Measurements from ENCODE around the gene DGCR8.
"Not testable (repeated sequence)": the region's sequence is repeated elsewhere in the genome, so short reads cannot be mapped to it uniquely, and the experiment has no call there.

Gene DGCR8

DNA sequence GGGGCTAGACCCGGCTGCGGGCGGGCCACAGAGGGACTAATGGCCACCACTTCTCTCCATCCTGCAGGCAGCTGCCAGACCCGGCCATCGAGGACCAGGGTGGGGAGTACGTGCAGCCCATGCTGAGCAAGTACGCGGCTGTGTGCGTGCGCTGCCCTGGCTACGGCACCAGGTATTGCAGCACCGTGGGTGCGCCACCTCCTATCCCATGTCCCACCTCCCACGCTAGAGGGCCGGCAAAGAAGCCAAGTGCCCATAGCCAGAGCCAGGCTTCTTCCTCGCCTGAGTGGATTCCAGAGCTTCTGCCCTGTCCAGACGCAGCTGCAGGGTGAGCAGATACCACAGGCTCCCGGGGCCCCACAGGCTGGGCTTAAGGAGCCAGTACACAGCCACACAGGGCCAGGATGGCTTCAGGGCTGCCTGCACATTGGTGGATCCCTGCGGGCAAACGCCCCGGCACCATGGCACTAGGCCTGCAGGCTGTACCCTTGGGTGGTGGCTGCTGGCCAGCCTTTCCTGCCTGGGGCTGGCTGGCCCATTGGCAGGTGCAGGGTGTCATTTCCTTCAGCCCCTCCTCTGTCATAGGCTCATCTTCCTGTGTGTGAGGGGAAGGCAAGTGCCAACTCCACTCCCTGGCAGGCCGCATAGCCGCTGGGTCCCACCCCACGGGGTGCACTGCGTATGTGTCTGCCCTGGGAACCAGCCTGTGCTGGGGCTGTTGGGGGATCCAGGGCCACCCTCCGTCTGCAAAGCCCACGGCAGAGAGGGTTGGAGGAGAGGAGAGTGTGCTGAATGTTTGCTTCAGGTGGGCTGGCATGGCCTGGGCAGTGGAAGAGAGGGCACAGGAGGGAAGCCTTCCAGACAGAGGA, 16.5 kb upstream of the DGCR8 start:
- no peak for DNase-seq (ENCODE audit: low read depth)
- no peak overlapping the region for H3K4me3 ChIP-seq (replicated peaks; ENCODE audit: low read depth, low read length)
- TF ChIP-seq, protein P1, sequence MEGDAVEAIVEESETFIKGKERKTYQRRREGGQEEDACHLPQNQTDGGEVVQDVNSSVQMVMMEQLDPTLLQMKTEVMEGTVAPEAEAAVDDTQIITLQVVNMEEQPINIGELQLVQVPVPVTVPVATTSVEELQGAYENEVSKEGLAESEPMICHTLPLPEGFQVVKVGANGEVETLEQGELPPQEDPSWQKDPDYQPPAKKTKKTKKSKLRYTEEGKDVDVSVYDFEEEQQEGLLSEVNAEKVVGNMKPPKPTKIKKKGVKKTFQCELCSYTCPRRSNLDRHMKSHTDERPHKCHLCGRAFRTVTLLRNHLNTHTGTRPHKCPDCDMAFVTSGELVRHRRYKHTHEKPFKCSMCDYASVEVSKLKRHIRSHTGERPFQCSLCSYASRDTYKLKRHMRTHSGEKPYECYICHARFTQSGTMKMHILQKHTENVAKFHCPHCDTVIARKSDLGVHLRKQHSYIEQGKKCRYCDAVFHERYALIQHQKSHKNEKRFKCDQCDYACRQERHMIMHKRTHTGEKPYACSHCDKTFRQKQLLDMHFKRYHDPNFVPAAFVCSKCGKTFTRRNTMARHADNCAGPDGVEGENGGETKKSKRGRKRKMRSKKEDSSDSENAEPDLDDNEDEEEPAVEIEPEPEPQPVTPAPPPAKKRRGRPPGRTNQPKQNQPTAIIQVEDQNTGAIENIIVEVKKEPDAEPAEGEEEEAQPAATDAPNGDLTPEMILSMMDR (IDR thresholded peaks at IDR 0.05; ENCODE audit: low read length, missing control alignments), result no peak

DNA sequence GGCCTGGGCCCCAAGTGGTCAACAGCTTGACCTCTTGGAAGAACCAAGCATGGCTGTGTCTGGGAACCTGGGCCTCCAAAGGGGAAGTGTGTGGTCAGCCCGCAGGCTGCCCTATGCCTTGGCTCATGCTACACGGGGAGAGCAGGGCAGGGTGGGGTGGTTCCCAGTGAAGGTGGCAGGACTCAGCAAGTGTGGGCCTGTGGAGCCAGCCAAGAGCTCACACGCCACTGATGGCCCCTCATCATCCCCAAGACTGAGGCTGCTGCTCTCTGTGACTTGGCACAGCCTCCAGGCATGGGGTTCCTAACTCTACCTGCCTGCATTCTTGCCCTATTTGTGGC, 15.9 kb upstream of the DGCR8 start:
- DNase-seq (ENCODE audit: low read depth), result no peak
- H3K4me3 ChIP-seq (replicated peaks; ENCODE audit: low read depth, low read length), result no peak overlapping the region
- TF ChIP-seq, protein P1 (IDR thresholded peaks at IDR 0.05; ENCODE audit: low read length, missing control alignments), result no peak

DNA sequence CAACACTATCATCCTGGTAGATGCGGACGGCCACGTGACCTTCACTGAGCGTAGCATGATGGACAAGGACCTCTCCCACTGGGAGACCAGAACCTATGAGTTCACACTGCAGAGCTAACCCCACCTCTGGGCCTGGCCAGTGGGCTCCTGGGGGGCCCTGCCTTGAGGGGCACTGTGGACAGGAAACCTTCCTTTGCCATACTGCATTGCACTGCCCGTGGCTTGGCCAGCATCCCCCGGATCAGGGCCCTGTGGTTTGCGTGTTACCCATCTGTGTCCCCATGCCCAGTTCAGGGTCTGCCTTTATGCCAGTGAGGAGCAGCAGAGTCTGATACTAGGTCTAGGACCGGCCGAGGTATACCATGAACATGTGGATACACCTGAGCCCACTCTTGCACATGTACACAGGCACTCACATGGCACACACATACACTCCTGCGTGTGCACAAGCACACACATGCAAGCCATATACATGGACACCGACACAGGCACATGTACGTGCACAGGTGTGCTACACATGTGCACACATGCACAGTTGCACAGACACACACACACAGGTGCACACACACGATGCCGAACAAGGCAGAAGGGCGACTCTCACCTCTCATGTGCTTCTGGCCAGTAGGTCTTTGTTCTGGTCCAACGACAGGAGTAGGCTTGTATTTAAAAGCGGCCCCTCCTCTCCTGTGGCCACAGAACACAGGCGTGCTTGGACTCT, 15.3 kb upstream of the DGCR8 start:
- DNase-seq (ENCODE audit: low read depth), result no peak
- no peak overlapping the region for H3K4me3 ChIP-seq (replicated peaks; ENCODE audit: low read depth, low read length)

DNA sequence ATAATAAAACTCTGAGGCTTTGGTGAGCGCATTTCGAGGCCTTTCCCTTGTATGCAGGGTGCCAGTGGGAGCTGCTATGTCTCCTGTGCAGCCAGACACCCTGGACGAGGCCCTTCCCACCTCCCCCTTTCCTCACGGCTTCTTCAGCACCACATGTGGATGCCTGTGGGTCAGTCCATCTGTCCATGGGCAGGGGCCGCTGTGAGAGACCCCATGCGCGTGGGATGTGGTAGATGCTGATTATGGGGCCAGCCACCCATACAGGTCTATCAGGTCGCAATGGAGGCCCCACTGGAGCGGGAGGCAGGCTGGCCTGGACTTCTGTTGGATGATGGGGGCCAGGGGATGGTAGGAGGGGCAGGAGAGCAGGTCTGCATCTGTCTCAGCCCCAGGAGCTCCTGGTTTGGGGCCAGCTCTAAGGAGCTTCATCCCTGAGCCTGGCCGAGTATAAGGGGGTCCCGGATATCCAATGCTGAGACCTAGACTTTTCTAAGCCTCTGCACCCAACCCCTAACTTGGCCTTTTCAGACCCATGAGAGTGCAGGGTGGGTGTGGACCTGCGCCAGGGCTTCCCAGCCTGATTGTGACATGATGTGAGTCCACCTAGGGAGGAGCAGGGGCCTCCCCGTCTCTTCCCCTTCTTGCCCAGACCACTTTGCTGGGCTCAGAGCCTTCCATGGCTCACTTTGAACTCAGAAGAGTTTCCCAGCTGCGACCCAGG, 14.0 kb upstream of the DGCR8 start:
- DNase-seq (ENCODE audit: low read depth), result no peak
- TF ChIP-seq, protein P1 (IDR thresholded peaks at IDR 0.05; ENCODE audit: low read length, missing control alignments), result no peak
- H3K4me3 ChIP-seq (replicated peaks; ENCODE audit: low read depth, low read length), result no peak overlapping the region

More for the DNA sequence above, 15.3 kb upstream of the DGCR8 start:
- TF ChIP-seq, protein P1 (IDR thresholded peaks at IDR 0.05; ENCODE audit: low read length, missing control alignments), result no peak

DNA sequence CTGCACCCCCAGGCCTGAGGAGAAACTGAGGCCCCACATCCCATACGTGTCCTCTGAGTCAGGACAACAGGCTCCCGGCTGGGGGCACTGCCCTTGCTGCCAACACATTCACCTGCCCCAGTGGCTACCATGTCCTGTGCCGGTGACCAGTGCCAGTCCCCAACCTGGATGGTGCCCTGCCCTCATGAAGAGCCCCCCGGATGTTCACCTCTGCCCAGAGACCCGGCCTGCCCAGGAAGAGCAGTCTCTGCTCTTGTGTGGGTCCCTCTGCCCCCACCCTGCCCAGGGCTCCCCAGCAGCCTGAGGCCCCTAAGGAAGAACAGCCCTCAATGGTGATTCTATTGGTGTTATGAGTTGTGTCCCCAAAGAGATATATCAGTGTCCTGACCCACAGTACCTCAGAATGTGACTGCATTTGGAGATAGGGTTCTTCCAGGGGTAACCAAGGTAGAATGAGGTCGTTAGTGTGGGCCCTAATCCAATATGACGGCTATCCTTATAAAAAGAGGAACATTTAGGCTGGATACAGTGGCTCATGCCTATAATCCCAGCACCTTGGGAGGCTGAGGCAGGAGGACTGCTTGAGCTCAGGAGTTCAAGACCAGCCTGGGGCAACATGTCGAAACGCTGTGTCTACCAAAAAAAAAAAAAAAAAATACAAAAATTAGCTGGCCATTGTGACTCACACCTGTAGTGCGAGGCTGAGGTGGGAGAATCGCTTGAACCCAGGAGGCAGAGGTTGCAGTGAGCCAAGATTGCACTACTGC, 13.2 kb upstream of the DGCR8 start:
- no peak overlapping the region for H3K4me3 ChIP-seq (replicated peaks; ENCODE audit: low read depth, low read length)
- TF ChIP-seq, protein P1 (IDR thresholded peaks at IDR 0.05; ENCODE audit: low read length, missing control alignments), result no peak
- DNase-seq (ENCODE audit: low read depth), result no peak

DNA sequence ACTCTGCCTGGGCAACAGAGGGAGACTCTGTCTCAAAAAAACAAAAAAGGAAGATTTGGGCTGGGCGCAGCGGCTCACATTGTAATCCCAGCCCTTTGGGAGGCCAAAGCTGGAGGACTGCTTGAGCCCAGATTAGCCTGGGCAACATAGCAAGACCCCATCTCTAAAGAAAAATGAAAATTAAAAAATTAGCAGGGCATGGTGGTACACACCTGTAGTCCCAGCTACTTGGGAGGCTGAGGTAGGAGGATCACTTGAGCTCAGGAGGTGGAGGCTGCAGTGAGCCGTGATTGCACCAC, 12.7 kb upstream of the DGCR8 start:
- H3K4me3 ChIP-seq (replicated peaks; ENCODE audit: low read depth, low read length); DNase-seq (ENCODE audit: low read depth): not testable (repeated sequence)

DNA sequence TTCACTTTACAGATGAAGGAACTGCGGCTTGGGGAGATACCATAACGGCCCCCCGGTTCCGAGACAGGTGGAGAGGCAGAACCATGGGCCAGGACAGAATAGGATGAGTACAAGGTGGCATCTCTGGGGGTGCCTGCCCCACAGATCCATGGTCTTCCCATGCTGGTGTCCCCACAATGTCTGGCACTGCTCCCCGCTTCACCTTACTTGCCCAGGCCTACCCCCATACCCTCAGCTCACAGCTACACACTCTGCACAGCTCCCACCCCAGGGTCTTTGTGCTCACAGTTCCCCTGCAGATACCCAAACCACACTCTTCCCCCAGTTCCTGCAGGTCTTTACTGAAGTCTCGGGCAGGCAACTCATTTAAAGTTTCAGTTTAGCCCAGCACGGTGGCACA, 11.4 kb upstream of the DGCR8 start:
- no peak for DNase-seq (ENCODE audit: low read depth)
- TF ChIP-seq, protein P1 (IDR thresholded peaks at IDR 0.05; ENCODE audit: low read length, missing control alignments), result no peak
- H3K4me3 ChIP-seq (replicated peaks; ENCODE audit: low read depth, low read length), result no peak overlapping the region
